ENCODE measurements around the gene AGAP2.

DNA sequence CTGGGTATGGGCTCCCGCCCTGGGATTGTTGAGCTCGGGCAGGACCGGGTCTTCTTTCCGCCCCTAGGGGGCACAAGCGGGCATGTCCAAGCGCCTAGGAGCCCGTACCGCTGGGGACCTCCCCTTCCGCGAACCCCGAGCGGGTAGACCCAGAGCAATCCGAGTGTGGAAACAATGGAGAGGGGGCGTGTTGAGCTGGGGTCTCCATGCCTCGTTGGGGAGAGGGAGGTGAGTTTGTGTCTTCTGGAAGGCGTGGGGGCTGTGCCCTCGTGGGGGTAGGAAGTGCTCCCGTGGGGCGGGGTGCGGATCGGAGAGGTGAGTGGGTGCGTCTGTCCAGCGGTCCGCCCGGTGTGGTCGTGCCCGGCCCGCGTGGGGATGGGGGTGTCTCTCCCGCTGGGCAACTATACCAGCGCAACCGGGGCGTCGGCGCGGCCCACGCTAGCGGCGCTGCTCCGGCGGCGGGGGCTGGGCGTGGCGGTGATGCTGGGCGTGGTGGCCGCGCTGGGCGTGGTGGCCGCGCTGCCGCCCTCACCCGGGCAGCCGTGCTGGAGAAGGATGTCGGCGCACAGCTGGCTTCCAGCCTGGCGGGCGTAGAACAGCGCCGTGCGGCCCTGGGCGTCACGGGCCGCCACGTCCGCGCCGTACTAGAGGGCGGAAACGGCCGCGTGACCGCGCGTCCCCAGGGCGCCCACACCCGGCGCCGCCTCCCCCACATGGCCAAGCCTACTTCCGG is 12.2 kb downstream of the AGAP2 start:
- TF ChIP-seq, protein P1, sequence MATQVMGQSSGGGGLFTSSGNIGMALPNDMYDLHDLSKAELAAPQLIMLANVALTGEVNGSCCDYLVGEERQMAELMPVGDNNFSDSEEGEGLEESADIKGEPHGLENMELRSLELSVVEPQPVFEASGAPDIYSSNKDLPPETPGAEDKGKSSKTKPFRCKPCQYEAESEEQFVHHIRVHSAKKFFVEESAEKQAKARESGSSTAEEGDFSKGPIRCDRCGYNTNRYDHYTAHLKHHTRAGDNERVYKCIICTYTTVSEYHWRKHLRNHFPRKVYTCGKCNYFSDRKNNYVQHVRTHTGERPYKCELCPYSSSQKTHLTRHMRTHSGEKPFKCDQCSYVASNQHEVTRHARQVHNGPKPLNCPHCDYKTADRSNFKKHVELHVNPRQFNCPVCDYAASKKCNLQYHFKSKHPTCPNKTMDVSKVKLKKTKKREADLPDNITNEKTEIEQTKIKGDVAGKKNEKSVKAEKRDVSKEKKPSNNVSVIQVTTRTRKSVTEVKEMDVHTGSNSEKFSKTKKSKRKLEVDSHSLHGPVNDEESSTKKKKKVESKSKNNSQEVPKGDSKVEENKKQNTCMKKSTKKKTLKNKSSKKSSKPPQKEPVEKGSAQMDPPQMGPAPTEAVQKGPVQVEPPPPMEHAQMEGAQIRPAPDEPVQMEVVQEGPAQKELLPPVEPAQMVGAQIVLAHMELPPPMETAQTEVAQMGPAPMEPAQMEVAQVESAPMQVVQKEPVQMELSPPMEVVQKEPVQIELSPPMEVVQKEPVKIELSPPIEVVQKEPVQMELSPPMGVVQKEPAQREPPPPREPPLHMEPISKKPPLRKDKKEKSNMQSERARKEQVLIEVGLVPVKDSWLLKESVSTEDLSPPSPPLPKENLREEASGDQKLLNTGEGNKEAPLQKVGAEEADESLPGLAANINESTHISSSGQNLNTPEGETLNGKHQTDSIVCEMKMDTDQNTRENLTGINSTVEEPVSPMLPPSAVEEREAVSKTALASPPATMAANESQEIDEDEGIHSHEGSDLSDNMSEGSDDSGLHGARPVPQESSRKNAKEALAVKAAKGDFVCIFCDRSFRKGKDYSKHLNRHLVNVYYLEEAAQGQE (IDR thresholded peaks at IDR 0.05; ENCODE audit: insufficient read depth in 1 of 2, low read depth in 2 of 2, low read length in 2 of 2), result no peak
- TF ChIP-seq SIN3A (IDR thresholded peaks at IDR 0.05; ENCODE audit: borderline replicate concordance, insufficient read depth, low read length) (no peak), TAF1 (IDR thresholded peaks at IDR 0.05; ENCODE audit: borderline replicate concordance, insufficient read depth, low read length) (no peak), POLR2AphosphoS5 (IDR thresholded peaks at IDR 0.05; ENCODE audit: low read depth, low read length) (no peak)
